RPMI8226 (cell line): Measurements from ENCODE around the gene PTPN3.
A peak's percentile ranks its signal among the peaks of the same experiment; 100 is the strongest.

Source experiments
- DNase-seq: peaks from one replicate; pipeline ENCODE4 v3.0.0-alpha.2; 2015

Gene PTPN3

DNA sequence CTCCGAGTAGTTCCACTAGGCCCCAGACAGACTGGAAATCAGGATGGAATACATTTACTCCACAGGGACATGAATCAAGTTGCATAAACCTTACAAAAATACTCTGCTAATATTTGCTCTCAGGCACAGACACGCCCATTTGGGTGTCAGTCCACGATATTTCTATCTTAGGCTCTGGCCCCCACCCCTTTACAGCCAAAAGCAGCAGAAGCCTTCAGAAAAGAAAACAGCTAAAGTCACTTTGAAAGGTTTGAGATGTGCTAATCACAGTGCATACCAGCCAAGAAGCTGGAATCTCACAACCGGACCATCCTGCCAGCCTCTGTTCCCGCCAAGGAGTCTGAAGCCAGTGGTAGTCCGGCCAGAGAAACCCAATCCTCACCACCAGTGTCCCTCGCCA, 22.6 kb downstream of the PTPN3 start:
- DNase-seq, result no peak

DNA sequence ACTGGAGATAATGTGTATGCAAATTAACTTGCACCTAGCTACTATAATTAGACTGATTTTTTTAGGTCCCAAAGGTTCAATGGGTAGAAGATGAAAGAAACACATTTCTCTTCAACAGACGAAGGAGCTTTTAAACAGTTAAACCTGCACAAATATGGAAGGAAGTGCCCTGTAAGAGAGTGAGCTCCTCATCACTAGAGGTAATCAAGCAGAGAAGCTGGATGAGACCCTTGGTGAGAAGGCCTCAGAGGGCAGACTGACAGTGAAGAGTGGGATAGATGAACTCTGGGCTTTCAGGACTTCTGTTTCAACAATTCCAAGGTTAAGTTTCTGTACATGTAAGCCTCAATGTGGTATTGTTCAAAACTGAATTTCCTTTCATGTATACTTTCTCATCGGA, 23.2 kb downstream of the PTPN3 start:
- no peak for DNase-seq

DNA sequence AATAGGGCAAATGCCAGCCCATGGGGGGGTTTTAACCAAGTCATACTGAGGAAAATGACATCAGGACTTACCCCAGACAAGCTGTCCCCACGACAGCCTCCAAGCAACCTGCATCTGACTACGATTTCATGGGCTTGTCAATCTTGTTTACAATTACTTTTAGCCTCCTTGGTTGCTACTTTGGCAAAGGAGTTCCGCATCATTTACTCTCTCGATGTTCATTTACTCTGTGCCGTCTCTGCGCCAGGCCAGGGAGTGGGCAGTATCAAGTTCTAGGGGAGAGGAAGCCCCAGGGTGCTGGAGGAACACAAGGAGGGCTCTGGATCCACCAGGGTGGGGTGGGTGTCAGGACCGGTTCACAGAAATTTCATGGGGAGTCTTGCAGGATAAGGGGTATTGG, 23.9 kb downstream of the PTPN3 start:
- DNase-seq, result no peak

DNA sequence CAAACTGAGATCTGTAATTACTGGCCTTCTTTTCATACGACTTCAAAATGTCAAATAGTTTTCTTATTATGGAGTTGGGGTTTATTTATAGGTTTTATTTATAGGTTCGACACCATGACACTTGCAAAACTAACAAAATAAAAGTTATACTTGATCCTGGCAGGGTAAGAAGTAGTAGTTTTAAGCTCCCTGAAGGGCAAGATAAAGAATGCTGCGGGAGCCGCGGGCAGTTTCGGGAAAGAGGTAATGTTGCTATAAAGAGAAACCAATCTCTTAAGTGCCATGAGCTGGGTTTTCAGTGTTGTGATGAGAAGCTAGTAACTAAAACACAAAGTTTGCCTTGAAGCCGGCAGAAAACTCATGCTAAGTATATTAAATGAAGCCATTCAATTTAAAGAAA, 24.8 kb downstream of the PTPN3 start:
- DNase-seq, result no peak

DNA sequence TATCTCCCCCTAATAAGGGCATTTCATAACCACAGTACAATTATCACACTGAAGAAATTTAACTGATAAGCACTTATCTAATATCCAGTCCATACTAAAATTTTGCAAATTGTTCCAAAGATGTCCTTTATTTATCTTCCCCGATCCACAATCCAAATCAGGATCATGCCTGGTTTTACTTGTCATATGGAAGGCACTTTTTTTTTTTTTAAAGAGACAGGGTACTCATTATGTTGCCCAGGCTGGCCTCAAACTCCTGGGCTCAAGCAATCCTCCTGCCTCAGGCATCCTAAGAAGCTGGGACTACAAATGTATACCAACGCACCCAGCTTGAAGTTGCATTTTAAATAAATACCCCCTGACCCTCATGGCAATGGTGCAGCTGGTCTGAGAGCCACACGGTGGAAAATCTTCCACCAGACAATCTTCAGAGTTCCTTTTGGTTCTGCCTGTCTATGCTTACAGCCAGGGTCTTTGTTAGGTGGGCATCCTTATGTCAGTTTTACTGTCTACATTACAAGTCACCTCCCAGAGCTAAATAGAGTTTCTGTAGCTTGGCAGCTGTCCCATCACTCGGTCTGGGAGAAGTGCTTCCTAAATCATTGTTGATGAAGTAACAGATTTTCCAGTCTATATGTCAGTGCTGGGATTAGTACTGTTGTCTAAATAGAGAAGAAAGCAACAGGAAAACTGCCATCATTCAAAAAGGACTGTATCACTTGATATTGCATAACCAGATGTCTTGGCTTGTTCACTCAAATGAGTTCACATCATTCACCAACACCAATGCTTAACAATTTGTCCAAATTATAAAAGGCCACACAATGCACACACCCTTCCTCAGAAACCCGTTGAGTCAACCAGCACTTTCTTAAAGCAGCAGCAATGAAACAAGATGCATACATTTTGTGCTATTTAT, 26.4 kb downstream of the PTPN3 start:
- no peak for DNase-seq

DNA sequence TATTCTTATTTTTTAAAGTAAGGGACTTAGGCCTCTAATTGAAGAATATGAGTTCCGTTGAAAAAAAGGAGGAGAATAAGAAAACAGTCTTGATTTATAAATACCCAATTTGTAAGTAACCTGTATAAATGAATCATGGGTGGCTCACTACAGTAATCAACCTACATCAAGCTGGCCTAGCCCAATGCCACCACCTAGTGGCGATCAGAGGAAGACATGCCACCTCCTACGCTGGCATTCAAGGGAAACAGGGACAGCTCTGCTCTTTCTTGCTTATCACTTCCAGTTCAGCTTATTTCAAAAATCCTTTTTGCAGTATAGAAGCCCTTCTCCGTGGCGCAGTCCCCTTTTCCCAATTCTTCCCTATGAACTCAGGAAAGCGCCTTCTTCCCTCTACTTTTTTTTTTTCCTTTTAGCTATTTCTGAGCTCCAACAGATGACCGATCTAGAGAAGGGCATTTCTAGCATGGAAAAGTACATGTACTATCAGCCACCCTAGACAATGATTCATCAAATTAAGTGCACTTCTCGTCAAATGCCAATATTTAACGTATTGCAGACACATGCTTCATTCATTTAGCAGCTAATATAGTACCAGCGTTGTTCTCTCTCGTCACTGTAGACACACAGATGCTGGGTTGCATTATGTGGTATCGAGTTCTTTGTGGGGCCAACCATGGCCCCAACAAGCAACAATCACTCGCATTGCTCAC, 28.3 kb downstream of the PTPN3 start:
- peak; percentile 52 for DNase-seq

DNA sequence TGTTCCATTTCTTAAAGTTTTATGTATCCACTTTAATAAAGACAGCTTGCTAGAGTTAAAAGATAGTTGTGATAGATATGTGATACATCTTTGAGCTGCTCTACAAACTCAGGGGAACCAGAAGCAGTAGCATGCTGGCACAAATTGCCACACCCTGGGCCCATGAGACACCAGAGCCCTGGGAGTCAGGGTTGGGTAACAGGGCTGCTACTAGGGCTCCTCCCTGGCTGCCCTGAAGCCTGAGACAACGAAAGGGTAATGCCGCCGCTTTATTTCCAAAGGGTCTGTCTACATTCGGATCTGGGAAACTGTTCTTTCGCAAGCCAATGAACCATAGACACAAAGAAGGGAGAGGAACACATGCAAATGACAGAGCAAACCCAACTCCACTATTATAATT, 29.2 kb downstream of the PTPN3 start:
- no peak for DNase-seq

DNA sequence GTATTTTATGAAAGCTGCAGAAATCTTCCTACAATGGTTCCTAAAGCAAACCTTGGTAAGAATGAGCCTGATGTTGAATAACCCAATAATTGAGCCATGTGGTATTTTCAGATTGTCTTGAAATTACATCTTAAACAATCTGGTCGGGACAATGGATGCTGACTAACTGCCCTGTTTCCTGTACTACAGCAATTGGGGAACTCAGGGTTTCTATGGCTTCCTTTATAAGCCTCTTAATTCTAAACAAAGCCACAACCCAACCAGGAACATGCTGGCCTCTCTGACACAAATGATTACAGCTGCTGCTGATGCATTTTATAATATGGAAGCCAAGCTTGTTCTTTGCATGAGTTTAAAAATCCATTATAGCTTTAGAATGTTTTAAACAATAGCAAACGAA, 30.2 kb downstream of the PTPN3 start:
- no peak for DNase-seq

DNA sequence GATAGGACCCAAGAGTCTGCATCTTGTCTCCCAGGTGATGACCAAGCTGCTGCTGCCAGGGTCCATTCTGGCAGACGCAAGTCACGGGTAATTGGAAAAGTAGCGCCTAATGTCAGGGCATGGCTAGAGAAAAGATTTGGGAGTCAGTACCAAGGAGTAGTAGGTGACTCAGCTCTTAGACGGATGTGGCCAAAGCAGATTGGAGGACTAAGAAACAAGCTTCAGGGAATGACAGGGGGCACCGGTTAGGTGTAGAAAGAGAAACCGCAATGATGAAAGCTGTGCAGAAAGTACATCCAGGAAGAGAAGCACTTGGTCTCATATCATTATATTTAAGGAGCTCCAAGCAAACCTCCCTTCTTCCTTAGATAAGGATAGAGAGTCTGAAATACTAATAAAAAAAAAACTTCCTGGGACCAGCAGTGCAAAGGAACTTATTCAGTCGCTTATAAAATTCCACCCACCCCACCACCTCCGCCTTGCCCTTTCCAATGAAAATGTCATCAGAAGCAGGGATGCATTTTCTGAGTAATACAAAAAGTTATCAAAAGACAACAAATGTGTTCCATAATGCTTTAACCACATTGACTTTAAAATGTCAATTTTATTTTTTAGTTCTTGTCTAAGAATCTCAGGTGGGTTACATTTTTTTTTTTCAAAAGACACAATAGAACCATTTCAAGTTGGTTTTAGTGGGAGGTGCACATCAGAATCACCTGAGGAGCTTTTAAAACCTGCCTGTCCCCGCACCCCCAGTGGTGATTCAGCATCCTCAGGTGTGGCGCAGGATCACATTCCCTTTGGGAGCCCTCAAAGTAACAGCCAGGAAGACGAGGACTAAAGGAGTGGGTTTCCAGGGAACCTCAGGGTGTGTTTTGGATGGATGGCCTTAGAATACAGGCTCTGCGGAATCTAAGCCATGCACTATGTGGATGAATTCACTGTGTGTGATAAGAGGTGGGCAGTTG, 31.2 kb downstream of the PTPN3 start:
- no peak for DNase-seq

DNA sequence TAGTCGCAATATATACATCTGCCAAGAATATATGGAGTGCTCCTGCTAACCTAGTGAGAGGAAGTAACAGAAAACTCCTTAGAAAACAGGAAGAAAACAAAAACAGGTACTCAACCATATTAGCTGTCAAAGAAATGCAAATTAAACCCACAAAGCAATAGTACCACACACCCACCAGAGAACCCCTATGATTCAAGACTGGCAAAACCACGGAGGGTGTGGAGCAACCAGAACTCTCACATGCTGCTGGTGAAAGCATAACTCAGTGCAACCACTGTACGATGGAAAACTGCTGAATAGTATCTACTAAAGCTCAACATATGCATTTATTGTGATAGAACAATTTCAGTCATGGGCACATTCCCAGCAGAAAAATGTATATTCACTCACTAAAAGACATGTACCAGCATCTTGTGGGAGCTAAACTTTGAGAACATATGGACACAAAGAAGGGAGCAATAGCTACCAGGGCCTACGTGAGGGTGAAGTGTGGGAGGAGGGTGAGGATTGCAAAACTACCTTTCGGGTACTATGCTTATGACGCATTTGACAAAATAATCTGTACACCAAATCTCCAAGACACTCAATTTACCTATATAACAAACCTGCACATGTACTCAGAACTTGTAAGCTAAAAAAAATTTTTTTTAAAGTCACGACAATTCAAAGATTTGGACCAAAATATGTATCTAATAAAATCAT, 34.0 kb downstream of the PTPN3 start:
- DNase-seq, result no peak

DNA sequence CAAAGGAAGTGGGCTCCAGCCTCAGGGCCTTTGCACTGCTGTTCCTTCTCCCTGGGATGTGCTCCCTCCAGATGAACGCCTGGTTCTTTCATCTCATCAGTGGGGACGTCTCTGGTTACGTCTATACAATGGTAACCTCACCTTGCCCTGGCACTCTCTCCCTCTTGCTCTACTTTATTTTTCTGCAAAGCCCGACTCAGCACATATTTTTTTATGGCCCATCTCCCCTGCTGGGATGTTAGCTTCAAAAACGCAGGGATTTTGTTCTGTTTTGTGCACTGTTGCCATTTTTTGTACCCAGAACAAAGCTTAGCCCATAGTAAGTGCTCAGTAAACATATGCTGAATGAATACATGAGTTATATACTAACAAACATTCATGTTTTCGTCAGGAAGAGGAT, 37.5 kb downstream of the PTPN3 start:
- no peak for DNase-seq

DNA sequence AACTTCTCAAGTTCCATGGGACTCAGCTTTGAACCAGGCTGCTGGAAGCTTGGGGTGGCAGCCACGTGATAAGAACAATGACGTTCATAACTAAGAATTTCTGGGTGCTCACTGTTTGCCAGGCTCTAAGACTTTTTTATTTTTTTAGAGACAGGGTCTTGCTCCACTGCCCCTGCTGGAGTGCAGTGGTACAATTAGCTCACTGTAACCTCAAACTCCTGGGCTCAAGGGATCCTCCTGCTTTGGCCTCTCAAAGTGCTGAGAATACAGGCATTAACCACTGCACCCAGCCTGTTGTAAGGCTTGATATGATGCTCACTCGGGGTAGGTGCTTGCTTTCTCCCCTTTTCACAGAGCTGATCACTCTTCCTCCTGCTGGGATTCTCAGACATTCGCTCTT, 38.7 kb downstream of the PTPN3 start:
- DNase-seq, result no peak

DNA sequence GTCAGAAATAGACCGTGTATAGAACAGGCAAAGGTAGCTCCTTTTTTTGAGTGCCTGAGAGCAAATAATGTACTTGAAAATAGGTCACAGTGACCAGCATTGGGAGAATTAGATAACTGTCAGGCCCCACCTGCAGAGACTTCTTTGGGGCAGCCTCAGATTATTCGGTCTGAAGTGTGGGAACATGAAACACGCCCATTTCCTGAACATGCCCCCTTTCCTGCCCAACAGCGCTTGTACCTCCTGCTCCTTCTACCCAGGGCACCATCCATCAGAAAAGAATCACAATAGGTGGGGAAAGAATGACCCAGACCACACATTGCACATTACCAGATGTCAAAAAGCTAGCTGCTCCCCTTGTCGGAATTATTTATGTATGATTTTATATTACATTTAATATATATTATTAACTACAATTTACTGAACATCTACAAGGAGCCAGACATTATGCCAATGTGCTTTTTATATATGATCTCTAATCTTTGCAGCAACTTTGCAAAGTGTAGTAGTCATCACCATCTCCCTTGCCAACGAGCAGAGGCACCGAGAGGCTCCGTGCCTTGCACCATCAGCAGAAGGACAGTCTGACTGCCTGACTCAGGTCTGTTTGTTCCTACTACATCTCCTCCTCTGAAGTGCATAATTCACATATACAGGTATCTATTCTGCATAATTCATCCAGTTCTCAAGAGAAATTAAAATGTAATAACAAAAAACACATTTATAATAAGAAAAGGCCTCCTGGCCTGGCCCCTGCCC, 39.5 kb downstream of the PTPN3 start:
- no peak for DNase-seq

DNA sequence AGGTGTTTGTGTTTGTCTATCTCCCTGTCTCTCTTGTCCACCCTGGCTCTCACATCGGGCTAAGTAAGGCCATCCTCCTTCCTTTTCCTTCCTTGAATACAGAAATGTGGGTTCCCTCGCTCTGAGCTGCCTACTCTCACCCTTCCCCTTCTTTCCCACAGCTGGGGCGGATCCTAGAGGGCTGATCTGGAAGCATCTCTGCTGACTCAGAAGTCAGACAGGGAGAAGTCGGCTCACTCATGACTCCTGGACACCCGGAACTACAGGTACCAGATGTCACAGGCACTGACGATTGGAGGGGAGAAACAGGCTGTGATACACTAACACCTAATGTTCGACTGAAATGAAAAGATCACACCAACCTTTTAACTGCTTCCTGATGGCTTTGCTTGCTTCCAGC, 41.3 kb downstream of the PTPN3 start:
- DNase-seq, result no peak

DNA sequence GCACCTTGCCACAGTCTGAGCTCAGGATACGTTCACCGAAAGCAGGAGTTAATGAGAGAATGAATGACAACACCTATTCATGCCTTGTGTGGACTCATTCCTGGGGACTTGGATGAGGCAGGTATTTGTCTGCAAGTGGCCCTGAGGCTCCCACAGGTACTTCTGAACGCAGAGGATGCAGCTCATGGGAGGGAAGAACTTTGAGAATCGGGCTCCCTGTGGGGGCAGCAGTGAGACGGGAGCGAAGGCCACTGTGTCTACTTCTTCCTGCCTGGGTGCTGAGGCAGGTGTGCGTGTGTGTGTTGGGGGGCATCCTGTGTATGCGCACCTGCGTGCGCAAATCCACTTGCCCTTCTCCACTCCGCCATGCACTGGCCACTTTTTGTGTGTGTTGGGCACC, 42.2 kb downstream of the PTPN3 start:
- no peak for DNase-seq

DNA sequence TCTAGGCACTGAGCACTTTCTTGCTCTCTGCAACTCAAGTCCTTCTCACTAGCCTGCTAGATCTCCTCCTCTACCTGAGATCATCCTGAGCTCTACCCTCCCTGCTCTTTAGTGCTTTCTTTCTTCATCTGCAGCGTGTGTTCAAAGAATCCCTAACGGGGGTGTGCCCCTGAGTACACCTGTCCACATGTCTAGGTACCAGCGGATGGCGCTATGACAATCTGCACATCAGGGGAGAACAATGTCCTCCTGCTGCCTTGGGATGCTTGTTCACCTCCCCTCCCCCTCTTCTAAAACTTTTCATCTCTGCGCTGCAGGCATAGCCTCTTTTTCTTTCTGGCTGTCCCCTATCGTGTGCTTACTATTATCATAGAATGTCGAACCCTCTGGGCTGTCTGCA, 42.7 kb downstream of the PTPN3 start:
- no peak for DNase-seq

DNA sequence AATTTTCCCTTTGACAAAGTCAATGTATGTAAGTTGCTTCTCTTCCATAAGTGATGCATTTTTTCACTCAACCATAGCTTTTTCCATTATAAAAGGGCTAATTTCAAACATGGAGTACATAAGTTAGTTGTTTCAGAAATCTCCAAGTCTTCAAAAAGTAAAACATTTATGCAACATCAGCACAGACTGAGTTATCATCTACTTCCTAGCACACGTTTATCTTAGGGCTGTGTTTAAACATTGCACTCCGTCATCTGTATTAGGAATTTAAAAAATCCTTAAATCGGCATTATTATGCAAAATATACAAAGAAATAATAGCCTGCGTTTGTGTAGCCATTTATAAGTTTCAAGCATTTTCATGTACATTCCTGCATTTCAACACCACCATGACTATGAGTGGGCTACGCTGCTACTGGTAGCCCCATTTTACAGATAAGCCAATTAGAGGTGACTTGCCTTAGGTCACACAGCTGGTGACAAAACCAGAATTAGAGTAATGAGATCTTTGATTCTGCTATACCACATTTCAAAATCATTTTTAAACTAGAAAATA, 43.4 kb downstream of the PTPN3 start:
- DNase-seq, result no peak

DNA sequence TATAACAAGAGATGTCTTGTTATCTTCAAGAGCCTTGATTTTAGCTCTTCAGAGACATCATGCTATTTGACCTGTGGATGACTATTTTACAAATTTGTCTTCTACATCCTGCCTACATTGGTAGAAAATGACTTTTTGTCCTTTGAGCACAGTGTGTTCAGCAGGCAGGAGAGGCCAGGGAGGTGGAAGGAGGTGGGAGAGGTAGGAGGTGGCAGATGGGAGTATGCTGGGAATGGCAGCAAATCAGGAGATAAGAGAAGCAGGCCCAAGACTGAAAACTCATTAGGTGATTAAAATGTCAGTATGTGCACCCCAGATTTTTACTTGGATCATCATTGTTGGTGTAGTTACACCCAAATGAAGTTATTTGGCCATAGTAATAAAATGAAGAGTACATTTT, 44.1 kb downstream of the PTPN3 start:
- no peak for DNase-seq

DNA sequence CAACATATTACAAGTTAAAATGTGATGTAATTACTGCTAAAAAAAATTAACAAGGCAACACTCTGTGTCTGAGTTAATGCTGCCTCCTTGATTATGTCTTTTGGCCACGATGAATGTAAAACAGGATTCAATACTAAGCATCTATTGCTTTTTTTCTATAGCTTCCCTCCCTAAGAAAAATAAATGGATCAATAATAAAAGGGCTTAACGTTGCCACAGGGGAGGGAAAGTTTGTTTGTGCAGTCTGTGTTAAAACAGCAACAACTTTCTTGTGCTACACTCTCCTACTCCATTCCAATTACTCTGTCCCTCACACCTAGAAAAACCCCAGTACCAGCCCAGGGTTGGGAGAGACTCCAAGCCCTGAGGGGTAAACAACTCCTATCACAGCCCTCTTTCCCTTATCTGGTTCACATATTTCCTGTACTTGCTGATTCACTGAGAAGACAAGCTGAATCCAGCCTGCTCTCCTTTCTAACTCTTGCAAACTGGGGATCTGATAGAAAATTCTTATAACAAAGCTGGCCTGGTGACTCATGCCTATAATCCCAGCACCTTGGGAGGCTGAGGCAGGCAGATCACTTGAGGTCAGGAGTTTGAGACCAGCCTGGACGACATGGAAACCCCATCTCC, 44.8 kb downstream of the PTPN3 start:
- DNase-seq, result no peak

DNA sequence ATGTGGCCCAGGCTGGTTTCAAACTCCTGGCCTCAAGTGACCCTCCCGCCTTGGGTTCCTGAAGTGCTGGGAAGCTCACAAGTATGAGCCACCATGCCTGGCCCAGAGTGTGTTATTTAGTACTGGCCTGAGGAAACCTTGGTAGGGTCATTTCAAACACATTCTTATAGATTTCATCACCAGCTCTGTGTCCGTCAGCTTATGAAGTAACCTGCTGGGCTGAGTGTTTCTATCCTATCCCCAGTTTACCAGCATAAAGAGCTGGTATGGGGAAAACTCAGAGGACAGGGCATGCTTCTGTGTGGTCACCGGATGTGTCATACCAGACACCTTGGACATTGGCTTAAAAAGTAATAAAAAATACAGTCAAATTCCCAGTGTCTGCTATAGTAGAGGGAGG, 45.3 kb downstream of the PTPN3 start:
- DNase-seq, result no peak
